DMS79 (cell line): ENCODE data around the gene HMX3.

Experiments
- DNase-seq: peaks from one replicate; lab custom pipeline; 2025; lab: John Stamatoyannopoulos, UW

HMX3 gene

GRCh38 chr10:123134343-123134914, 1.3 kb upstream of the HMX3 start:
- no peak for DNase-seq

- no peak for DNase-seq
Measured at GRCh38 chr10:123134915-123135414, 805 bp upstream of the HMX3 start.

GRCh38 chr10:123136221-123136805, 543 bp downstream of the HMX3 start:
- DNase-seq = no peak

GRCh38 chr10:123136806-123137642, 1.3 kb downstream of the HMX3 start:
- DNase-seq = no peak

GRCh38 chr10:123139165-123139520, 3.4 kb downstream of the HMX3 start:
- DNase-seq = no peak

GRCh38 chr10:123139521-123140163, 3.9 kb downstream of the HMX3 start:
- DNase-seq = no peak

- no peak for DNase-seq
Measured at GRCh38 chr10:123140164-123140982, 4.6 kb downstream of the HMX3 start.

- DNase-seq = no peak
Measured at GRCh38 chr10:123140983-123141390, 5.2 kb downstream of the HMX3 start.

GRCh38 chr10:123141791-123142700, 6.3 kb downstream of the HMX3 start:
- no peak for DNase-seq

GRCh38 chr10:123142701-123143161, 7.0 kb downstream of the HMX3 start:
- DNase-seq = no peak

GRCh38 chr10:123143162-123143824, 7.5 kb downstream of the HMX3 start:
- no peak for DNase-seq

- no peak for DNase-seq
Measured at GRCh38 chr10:123143825-123144168, 8.0 kb downstream of the HMX3 start.

- DNase-seq = no peak
Measured at GRCh38 chr10:123144697-123145541, 9.1 kb downstream of the HMX3 start.

GRCh38 chr10:123145542-123146012, 9.8 kb downstream of the HMX3 start:
- DNase-seq = no peak

- no peak for DNase-seq
Measured at GRCh38 chr10:123146013-123146893, 10.5 kb downstream of the HMX3 start.

- no peak for DNase-seq
Measured at GRCh38 chr10:123146894-123147634, 11.3 kb downstream of the HMX3 start.
